Measurements from ENCODE around the gene TXNIP. TPM values are rescaled to one million over a fixed set of nuclear protein-coding genes. Genes with fewer than 3 reads are reported as not detected.

Gene TXNIP
- polyA plus RNA-seq, 1 donor (not counting 4 experiments of a cell fraction or from before 2014, with no cell fraction given), result 159 TPM

DNA sequence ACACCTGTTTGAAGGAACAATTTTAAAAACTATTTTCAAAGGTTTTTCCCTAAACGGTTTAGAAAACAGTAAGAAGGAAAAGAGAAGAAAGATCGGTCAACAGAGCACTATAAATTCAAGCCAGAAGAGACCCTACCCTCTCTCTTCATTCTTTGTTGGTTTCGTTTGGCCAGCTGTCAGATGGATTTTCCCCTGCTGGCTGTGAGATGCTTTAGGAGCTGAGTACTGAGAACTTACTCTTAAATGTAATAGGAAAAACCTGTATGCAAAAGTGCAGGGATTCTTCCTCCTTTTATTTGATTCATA is 1.3 kb upstream of the TXNIP start:
- H2AFZ ChIP-seq (ENCODE audit: control insufficient read depth, low read length), result no peak overlapping the region
- H3K4me2 ChIP-seq (ENCODE audit: control insufficient read depth, extremely low read depth, insufficient read depth, low read depth, low read length), result peak overlapping the region; percentile 97
- peak overlapping the region; percentile 95 for H3K27ac ChIP-seq (ENCODE audit: control insufficient read depth, insufficient read depth, low read length)
- no peaks in the 10 kb centered on the region for H4K20me1 ChIP-seq (ENCODE audit: control insufficient read depth, extremely low read depth, insufficient read depth, low read length)
- no peaks in the 10 kb centered on the region for H3K9me1 ChIP-seq (ENCODE audit: control insufficient read depth, extremely low read depth, insufficient read depth, low read length)
- no peaks in the 10 kb centered on the region for H3K9me3 ChIP-seq (ENCODE audit: control insufficient read depth, low read depth, low read length)
- H3K27me3 ChIP-seq (ENCODE audit: control insufficient read depth, extremely low read depth, insufficient read depth, low read length), result no peaks in the 10 kb centered on the region
- H3K9ac ChIP-seq (ENCODE audit: control insufficient read depth, extremely low read depth, insufficient read depth, low read length), result no peak overlapping the region
- no peak overlapping the region for H3K4me3 ChIP-seq (ENCODE audit: control insufficient read depth in 2 of 3, extremely low read depth in 1 of 3, insufficient read depth in 2 of 3, low read depth in 1 of 3, low read length in 3 of 3)
- dilution Hi-C loops (cut with MboI; ENCODE audit: extremely low pct_ligation_motif_present, low sequenced_read_pairs), result no loop called here
- H3K36me3 ChIP-seq (ENCODE audit: control insufficient read depth in 2 of 2, extremely low read depth in 1 of 2, insufficient read depth in 2 of 2, low read length in 2 of 2), result peaks cover 13 to 15% of the 10 kb centered on the region in 2 experiments
- FAIRE-seq (no peak), DNase-seq (ENCODE audit: low read depth, low spot score) (no peak)
- H3K79me2 ChIP-seq (ENCODE audit: control insufficient read depth, insufficient read depth, low read length), result peaks cover 8% of the 10 kb centered on the region
- peaks cover 55% of the 10 kb centered on the region for H3K4me1 ChIP-seq (ENCODE audit: control insufficient read depth, extremely low read depth, insufficient read depth, low read length)
- TF ChIP-seq, protein P1, sequence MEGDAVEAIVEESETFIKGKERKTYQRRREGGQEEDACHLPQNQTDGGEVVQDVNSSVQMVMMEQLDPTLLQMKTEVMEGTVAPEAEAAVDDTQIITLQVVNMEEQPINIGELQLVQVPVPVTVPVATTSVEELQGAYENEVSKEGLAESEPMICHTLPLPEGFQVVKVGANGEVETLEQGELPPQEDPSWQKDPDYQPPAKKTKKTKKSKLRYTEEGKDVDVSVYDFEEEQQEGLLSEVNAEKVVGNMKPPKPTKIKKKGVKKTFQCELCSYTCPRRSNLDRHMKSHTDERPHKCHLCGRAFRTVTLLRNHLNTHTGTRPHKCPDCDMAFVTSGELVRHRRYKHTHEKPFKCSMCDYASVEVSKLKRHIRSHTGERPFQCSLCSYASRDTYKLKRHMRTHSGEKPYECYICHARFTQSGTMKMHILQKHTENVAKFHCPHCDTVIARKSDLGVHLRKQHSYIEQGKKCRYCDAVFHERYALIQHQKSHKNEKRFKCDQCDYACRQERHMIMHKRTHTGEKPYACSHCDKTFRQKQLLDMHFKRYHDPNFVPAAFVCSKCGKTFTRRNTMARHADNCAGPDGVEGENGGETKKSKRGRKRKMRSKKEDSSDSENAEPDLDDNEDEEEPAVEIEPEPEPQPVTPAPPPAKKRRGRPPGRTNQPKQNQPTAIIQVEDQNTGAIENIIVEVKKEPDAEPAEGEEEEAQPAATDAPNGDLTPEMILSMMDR (optimal IDR thresholded peaks at IDR 0.05 in 1 of 3, IDR thresholded peaks at IDR 0.05 in 1 of 3, conservative IDR thresholded peaks at IDR 0.05 in 1 of 3; ENCODE audit: extremely low read depth in 1 of 3, insufficient read depth in 2 of 3, low read length in 3 of 3), result no peak
- TF ChIP-seq EZH2 (IDR thresholded peaks at IDR 0.05; ENCODE audit: low read length), result no peak

DNA sequence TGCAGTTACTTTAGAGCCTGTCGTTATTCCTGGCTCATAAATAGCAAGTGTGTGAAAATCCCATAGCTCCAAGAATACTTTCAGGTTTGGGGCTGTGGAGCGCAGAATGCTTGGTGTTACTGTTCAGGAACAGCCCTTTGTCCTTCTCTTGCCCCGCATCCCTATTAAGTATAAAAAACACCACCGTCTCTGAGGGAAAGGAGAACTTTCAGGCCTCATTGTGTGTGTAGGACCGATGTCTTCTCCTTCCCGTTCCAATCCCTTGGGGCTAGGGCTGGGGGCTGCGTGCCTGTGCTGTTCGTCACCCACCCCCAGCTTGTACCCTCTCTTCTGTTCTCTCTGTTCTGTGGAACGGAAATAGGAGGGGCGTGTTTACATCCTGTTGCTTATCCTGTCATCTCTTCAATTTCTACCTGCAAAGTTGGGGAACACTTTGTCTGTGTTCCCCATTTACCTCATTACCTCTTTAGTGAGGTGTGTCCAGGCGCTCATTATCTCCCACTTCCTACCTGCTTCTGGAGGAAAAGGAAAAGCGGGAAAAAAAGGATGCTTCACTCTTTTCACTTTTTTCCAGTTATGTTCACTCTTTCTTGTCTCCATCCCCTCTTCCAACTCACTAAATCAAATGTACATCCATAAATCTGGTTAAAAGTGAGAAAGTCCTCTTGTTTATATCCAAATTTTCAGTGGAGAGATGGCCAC is 788 bp upstream of the TXNIP start:
- TF ChIP-seq, protein P1 (optimal IDR thresholded peaks at IDR 0.05 in 1 of 3, IDR thresholded peaks at IDR 0.05 in 1 of 3, conservative IDR thresholded peaks at IDR 0.05 in 1 of 3; ENCODE audit: extremely low read depth in 1 of 3, insufficient read depth in 2 of 3, low read length in 3 of 3), result no peak
- no peak for TF ChIP-seq EZH2 (IDR thresholded peaks at IDR 0.05; ENCODE audit: low read length)
- FAIRE-seq, result no peak
- Histone ChIP-seq H3K9me1 (ENCODE audit: control insufficient read depth, extremely low read depth, insufficient read depth, low read length) (no peaks in the 10 kb centered on the region), H3K4me3 (ENCODE audit: control insufficient read depth in 2 of 3, extremely low read depth in 1 of 3, insufficient read depth in 2 of 3, low read depth in 1 of 3, low read length in 3 of 3) (peak overlapping the region; percentile 57 to 96 (median 93)), H3K27ac (ENCODE audit: control insufficient read depth, insufficient read depth, low read length) (peak overlapping the region; percentile 95), H3K4me2 (ENCODE audit: control insufficient read depth, extremely low read depth, insufficient read depth, low read depth, low read length) (peak overlapping the region; percentile 97), H3K9me3 (ENCODE audit: control insufficient read depth, low read depth, low read length) (no peaks in the 10 kb centered on the region), H3K79me2 (ENCODE audit: control insufficient read depth, insufficient read depth, low read length) (peaks cover 8% of the 10 kb centered on the region), H3K36me3 (ENCODE audit: control insufficient read depth in 2 of 2, extremely low read depth in 1 of 2, insufficient read depth in 2 of 2, low read length in 2 of 2) (peaks cover 13 to 18% of the 10 kb centered on the region in 2 experiments), H3K9ac (ENCODE audit: control insufficient read depth, extremely low read depth, insufficient read depth, low read length) (peak overlapping the region; percentile 79), H3K27me3 (ENCODE audit: control insufficient read depth, extremely low read depth, insufficient read depth, low read length) (no peaks in the 10 kb centered on the region), H4K20me1 (ENCODE audit: control insufficient read depth, extremely low read depth, insufficient read depth, low read length) (no peaks in the 10 kb centered on the region), H2AFZ (ENCODE audit: control insufficient read depth, low read length) (peak overlapping the region; percentile 24), H3K4me1 (ENCODE audit: control insufficient read depth, extremely low read depth, insufficient read depth, low read length) (peaks cover 55% of the 10 kb centered on the region)
- DNase-seq (ENCODE audit: low read depth, low spot score), result no peak
- dilution Hi-C loops (cut with MboI; ENCODE audit: extremely low pct_ligation_motif_present, low sequenced_read_pairs), result no loop called here

All from keratinocyte (primary cell).